K562 (cell line): ENCODE data around the gene CCDC127. TPM values are rescaled to one million over a fixed set of nuclear protein-coding genes. Genes with fewer than 3 reads are reported as not detected.

ENCODE experiments used
- ATAC-seq: fragments of 200-7000 bp; cut with Tn5 transposase; 3 replicates; pipeline ENCODE4 v1.9.1; 2020; ENCODE audit warnings: moderate library complexity
- BruUV-seq: library from RNA; stranded (reverse); fragments of 400-500 nt; replicated peaks from 2 replicates; lab custom pipeline; 2021; lab: Mats Ljungman, UMichigan
- CTCF ChIA-PET: fragments of 300-600 bp; formaldehyde crosslinking; extraction: SDS; loops from one replicate; lab custom pipeline; 2021; ENCODE audit warnings: low intra/inter-chr PET ratio; lab: Yijun Ruan, JAX
- POLR2A ChIA-PET: fragments of 300-600, 350-650 bp; sonication (Branson Sonifier 250); formaldehyde crosslinking; extraction: SDS; loops from one replicate; lab custom pipeline; 2021; ENCODE audit warnings: antibody characterized with exemption, inconsistent platforms; lab: Yijun Ruan, JAX
- DNase-seq, 4 experiments: peaks; one replicate each; pipeline versions ENCODE4 v3.0.0 to v3.0.0-alpha.2; 2011 to 2018; ENCODE audit warnings: low spot score in 3 of 4, mixed read lengths in 3 of 4; ENCODE audit errors: extremely low read depth in 1 of 4
- FAIRE-seq: peaks from 2 replicates; lab custom pipeline; 2011; peaks lifted over from hg19 to GRCh38; lab: Jason Lieb, UNC
- H2AFZ ChIP-seq: 2 replicates; pipeline ENCODE4 v1.6.0; 2011; ENCODE audit warnings: low read depth, low read length, control low read depth, inconsistent platforms
- H3K27ac ChIP-seq: fragments of 200-600 bp; 3 replicates; pipeline ENCODE4 v1.8.0; 2011; ENCODE audit warnings: low read depth, mild to moderate bottlenecking, control low read depth, inconsistent platforms, low read length, moderate library complexity, mixed read lengths; ENCODE audit errors: extremely low read depth
- H3K27me3 ChIP-seq, 2 experiments: fragments of 300-600 bp in 1 of 2; 2 replicates in 1 of 2; 3 replicates in 1 of 2; pipeline versions ENCODE4 v1.6.0 to v1.8.0; 2011; ENCODE audit warnings: inconsistent platforms in 2 of 2, low read length in 2 of 2, mild to moderate bottlenecking in 1 of 2, mixed read lengths in 1 of 2, moderate library complexity in 1 of 2; ENCODE audit not compliant: control insufficient read depth in 2 of 2, insufficient read depth in 2 of 2
- H3K36me3 ChIP-seq: fragments of 300-600 bp; 3 replicates; pipeline ENCODE4 v1.8.0; 2011; ENCODE audit warnings: mild to moderate bottlenecking, low read length, inconsistent platforms; ENCODE audit not compliant: control insufficient read depth, insufficient read depth
- H3K4me1 ChIP-seq, 2 experiments: fragments of 200-600 bp in 1 of 2; replicated peaks in 1 of 2; 2 replicates in 1 of 2; 3 replicates in 1 of 2; pipeline versions ENCODE4 v1.5.1 to v1.8.0; 2011; ENCODE audit warnings: inconsistent platforms in 2 of 2, low read length in 2 of 2, mild to moderate bottlenecking in 1 of 2, mixed read lengths in 1 of 2, moderate library complexity in 1 of 2; ENCODE audit not compliant: control insufficient read depth in 2 of 2, insufficient read depth in 2 of 2
- H3K4me2 ChIP-seq: 2 replicates; pipeline ENCODE4 v1.6.1; 2011; ENCODE audit warnings: low read length, control low read depth, inconsistent platforms, mixed read lengths; ENCODE audit not compliant: insufficient read depth
- H3K4me3 ChIP-seq: fragments of 200-600 bp; sonication (generic), shearing (Covaris generic); 2 replicates; pipeline ENCODE4 v1.5.1; 2016; ENCODE audit warnings: control low read depth, inconsistent platforms
- H3K79me2 ChIP-seq: fragments of 200-600 bp; 3 replicates; pipeline ENCODE4 v1.8.0; 2011; ENCODE audit warnings: low read length, inconsistent platforms; ENCODE audit not compliant: control insufficient read depth, insufficient read depth
- H3K9ac ChIP-seq, 2 experiments: 2 replicates each; pipeline versions ENCODE4 v1.6.0 to v1.6.1; 2011; ENCODE audit warnings: low read depth in 2 of 2, low read length in 2 of 2, control low read depth in 1 of 2, inconsistent platforms in 1 of 2, mild to moderate bottlenecking in 1 of 2, mixed read lengths in 1 of 2; ENCODE audit not compliant: insufficient read depth in 1 of 2
- H3K9me1 ChIP-seq: one replicate; pipeline ENCODE4 v1.6.0; 2011; ENCODE audit warnings: inconsistent platforms, mild to moderate bottlenecking, low read length, moderate library complexity; ENCODE audit not compliant: control insufficient read depth, insufficient read depth
- H3K9me3 ChIP-seq: replicated peaks from 2 replicates; pipeline ENCODE4 v1.5.1; 2011; ENCODE audit warnings: low read depth, low read length, inconsistent platforms; ENCODE audit not compliant: control insufficient read depth, insufficient read depth
- H4K20me1 ChIP-seq: replicated peaks from 2 replicates; pipeline ENCODE4 v1.6.1; 2011; ENCODE audit warnings: low read length, inconsistent platforms, mixed read lengths; ENCODE audit not compliant: control insufficient read depth, insufficient read depth
- CBX3 ChIP-seq, 2 experiments: IDR thresholded peaks; 1 replicate in 1 of 2; 2 replicates in 1 of 2; pipeline ENCODE4 v1.6.1; 2012; ENCODE audit warnings: inconsistent platforms in 2 of 2, low read length in 2 of 2, borderline replicate concordance in 1 of 2, control low read depth in 1 of 2
- GABPB2 ChIP-seq: fragments of 250-450 bp; sonication (Bioruptor Pico); conservative IDR thresholded peaks from 2 replicates; pipeline ENCODE4 v1.5.1; 2021; ENCODE audit warnings: mild to moderate bottlenecking
- HDAC1 ChIP-seq, 2 experiments: fragments of 450-650 bp; IDR thresholded peaks; 2 replicates each; pipeline ENCODE4 v1.6.1; 2016 to 2017; ENCODE audit warnings: inconsistent platforms in 1 of 2, mild to moderate bottlenecking in 1 of 2, moderate library complexity in 1 of 2
- KLF10 ChIP-seq: fragments of 250-450 bp; sonication (Bioruptor Pico); IDR thresholded peaks from 2 replicates; pipeline ENCODE4 v1.6.1; 2021; ENCODE audit warnings: matching md5 sums
- MNT ChIP-seq, 2 experiments: fragments of 450-650 bp; conservative IDR thresholded peaks; 2 replicates each; pipeline ENCODE4 v1.6.1; 2017; ENCODE audit warnings: mild to moderate bottlenecking in 2 of 2, moderate library complexity in 2 of 2
- NFRKB ChIP-seq: fragments of 450-650 bp; IDR thresholded peaks from 2 replicates; pipeline ENCODE4 v1.6.1; 2016; ENCODE audit warnings: low read depth
- NFXL1 ChIP-seq: fragments of 450-650 bp; formaldehyde crosslinking; IDR thresholded peaks from 2 replicates; pipeline ENCODE4 v1.4.0; 2021; ENCODE audit warnings: mild to moderate bottlenecking
- SREBF2 ChIP-seq: sonication (generic); formaldehyde crosslinking; IDR thresholded peaks from 2 replicates; pipeline ENCODE4 v1.4.0; 2020; ENCODE audit warnings: mild to moderate bottlenecking, missing genetic modification reagents
- ZBTB9 ChIP-seq: fragments of 450-650 bp; formaldehyde crosslinking; IDR thresholded peaks from 2 replicates; pipeline ENCODE4 v1.4.0; 2020; ENCODE audit warnings: mild to moderate bottlenecking, moderate library complexity
- ZNF146 ChIP-seq: IDR thresholded peaks from one replicate; pipeline ENCODE4 v1.6.1; 2018; ENCODE audit warnings: missing compliant biosample characterization; ENCODE audit not compliant: unreplicated experiment
- ZNF217 ChIP-seq: sonication (generic); formaldehyde crosslinking; IDR thresholded peaks from 2 replicates; pipeline ENCODE4 v1.8.0; 2022; ENCODE audit warnings: mild to moderate bottlenecking, missing genetic modification reagents
- WGBS: fragments of 100-300 bp; shearing (Covaris generic); methylation state at CpG from one replicate; pipeline ENCODE4 v1.1.6; 2016; ENCODE audit warnings: low coverage, mixed read lengths; ENCODE audit not compliant: insufficient coverage; ENCODE audit errors: missing lambda C conversion rate; 5-methylcytosine and 5-hydroxymethylcytosine counted together
- in situ Hi-C: fragments of 300-500 bp; cut with MboI; formaldehyde crosslinking; loops from 4 replicates; pipeline ENCODE4 v1.15.0; 2018; ENCODE audit warnings: inconsistent platforms, mixed read lengths
- intact Hi-C: fragments of 100-400 bp; cut with micrococcal nuclease; formaldehyde crosslinking; loops from 2 replicates; pipeline ENCODE4 v1.14.2; 2022
- polyA plus RNA-seq, 8 experiments: library from polyadenylated mRNA; depleted of rRNA in 4 of 8; stranded (reverse) in 5 of 8; unstranded in 3 of 8; fragments of >200 nt; fragmentation: Nextera tagmentation in 2 of 8; fragmentation: Illumina TruSeq in 1 of 8; extraction: Ambion mirVana in 2 of 8; extraction: Trizol in 1 of 8; gene quantifications; 2 replicates each; pipeline versions ENCODE4 v1.2.1 to v1.2.3, GENCODE V29; 2011 to 2014; ENCODE audit warnings: inconsistent platforms in 1 of 8, missing spikeins in 1 of 8
- total RNA-seq, 7 experiments: library from RNA; depleted of rRNA in 6 of 7; stranded (reverse); fragments of >200 nt in 6 of 7; fragmentation: Illumina TruSeq in 2 of 7; extraction: Trizol in 2 of 7; gene quantifications; 2 replicates each; pipeline versions ENCODE4 v1.2.1 to v1.2.3, GENCODE V29; 2011 to 2021; ENCODE audit warnings: low replicate concordance in 1 of 7

CCDC127 gene
- total and polyA plus RNA-seq, 9 of the 15 experiments (the other 6 are each of a cell fraction or from before 2014, with no cell fraction given): 2.7 to 4.5 (median 4.1) TPM

GRCh38 chr5:181566-181965 is 36.4 kb downstream of the CCDC127 start:
- no peaks in the 10 kb centered on the region for H3K9me1 ChIP-seq
- H3K27me3 ChIP-seq: peaks cover 70 to 79% of the 10 kb centered on the region in 2 experiments
- no peak overlapping the region for H3K27ac ChIP-seq
- no peak overlapping the region for H3K4me3 ChIP-seq
- no peak overlapping the region for H2AFZ ChIP-seq
- H3K79me2 ChIP-seq: no peaks in the 10 kb centered on the region
- CTCF ChIA-PET: no interaction called here
- no peak for FAIRE-seq
- TF ChIP-seq HDAC1 (IDR thresholded peaks at IDR 0.05) (no peak), SREBF2 (CRISPR knock-in tag) (no peak)
- TF ChIP-seq, all 486 proteins: peak for 0
- in situ Hi-C loops: no loop called here
- H4K20me1 ChIP-seq: peaks cover 12% of the 10 kb centered on the region
- DNase-seq (no peak), ATAC-seq (no peak)
- intact Hi-C loops: no loop called here
- H3K4me1 ChIP-seq: peaks cover 0 to 15% of the 10 kb centered on the region in 2 experiments; a peak in 1 of 5 replicates
- no peak overlapping the region for H3K4me2 ChIP-seq
- 4% methylated on average over 22 of the region's 22 CpGs for WGBS
- POLR2A ChIA-PET: no interaction called here
- H3K36me3 ChIP-seq: no peaks in the 10 kb centered on the region
- H3K9ac ChIP-seq: peak overlapping the region in 1 of 2 experiments; percentile 13; a peak in 1 of 4 replicates
- no TSS peak for BruUV-seq
- no peaks in the 10 kb centered on the region for H3K9me3 ChIP-seq

- DNase-seq: no peak
- peaks cover 0 to 11% of the 10 kb centered on the region in 2 experiments; a peak in 1 of 5 replicates for H3K4me1 ChIP-seq
- H3K4me3 ChIP-seq: no peak overlapping the region
- ChIA-PET POLR2A (no interaction called here), CTCF (no interaction called here)
- H3K36me3 ChIP-seq: no peaks in the 10 kb centered on the region
- H4K20me1 ChIP-seq: peaks cover 12% of the 10 kb centered on the region
- in situ Hi-C loops (no loop called here), intact Hi-C loops (no loop called here)
- 1% methylated on average over 9 of the region's 9 CpGs for WGBS
- H3K27me3 ChIP-seq: peaks cover 69 to 79% of the 10 kb centered on the region in 2 experiments
- no peaks in the 10 kb centered on the region for H3K9me3 ChIP-seq
- H3K9ac ChIP-seq: no peak overlapping the region
- H3K27ac ChIP-seq: no peak overlapping the region
- no peaks in the 10 kb centered on the region for H3K79me2 ChIP-seq
- no peak overlapping the region for H2AFZ ChIP-seq
- no peak for FAIRE-seq
- no peak for ATAC-seq
- no peaks in the 10 kb centered on the region for H3K9me1 ChIP-seq
- H3K4me2 ChIP-seq: no peak overlapping the region
- no TSS peak for BruUV-seq
- no peak for TF ChIP-seq NFRKB
- no peak for TF ChIP-seq MNT (conservative IDR thresholded peaks at IDR 0.05)
- no peak for TF ChIP-seq GABPB2 (CRISPR knock-in tag)
- no peak for TF ChIP-seq NFXL1 (CRISPR knock-in tag)
- no peak for TF ChIP-seq CBX3 (IDR thresholded peaks at IDR 0.05; ENCODE audit: borderline replicate concordance in 1 of 2, low read length in 2 of 2)
- TF ChIP-seq ZNF217 (CRISPR knock-in tag): no peak
- no peak for TF ChIP-seq KLF10 (CRISPR knock-in tag)
- no peak for TF ChIP-seq ZNF146 (CRISPR knock-in tag)
- TF ChIP-seq ZBTB9 (CRISPR knock-in tag): no peak
These were observed 36.8 kb downstream of the CCDC127 start for GRCh38 chr5:181160-181559.
